Erythroblast (primary cell): ENCODE results near the gene CORO6.

Experiments
- DNase-seq, 2 experiments: peaks; one replicate each; lab custom pipeline; 2025; lab: John Stamatoyannopoulos, UW
- GATA1 ChIP-seq: IDR thresholded peaks from 2 replicates; pipeline ENCODE4 v1.6.1; 2011; ENCODE audit warnings: low read depth, mild to moderate bottlenecking, control low read depth, low read length, moderate library complexity
- POLR2A ChIP-seq: IDR thresholded peaks from 2 replicates; pipeline ENCODE4 v1.6.1; 2011; ENCODE audit warnings: mild to moderate bottlenecking, low read length

Gene CORO6

GRCh38 chr17:29571883-29572681, 50.6 kb downstream of the CORO6 start:
- TF ChIP-seq POLR2A: no peak
- TF ChIP-seq GATA1: no peak
- no peak for DNase-seq

DNA sequence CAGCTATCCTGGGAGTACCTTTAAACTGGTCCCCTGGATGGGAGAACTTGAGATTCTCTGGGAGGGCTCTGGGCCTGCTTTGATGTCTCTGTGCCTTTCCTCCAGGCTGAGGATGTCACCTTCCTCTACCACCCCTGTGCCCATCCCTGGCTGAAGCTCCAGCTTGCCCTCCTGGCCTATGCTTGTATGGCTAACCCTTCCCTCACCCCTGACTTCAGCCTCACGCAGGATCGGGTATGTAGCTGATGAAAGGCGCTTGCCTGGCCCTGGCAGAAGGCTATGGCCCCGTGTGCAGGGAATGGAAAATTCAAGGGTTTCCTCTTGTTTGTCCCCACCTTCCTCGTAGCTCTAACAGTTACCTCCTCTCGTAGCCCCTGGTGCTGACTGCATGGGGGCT, 51.2 kb downstream of the CORO6 start:
- DNase-seq: no peak
- TF ChIP-seq POLR2A (no peak), GATA1 (no peak)

DNA sequence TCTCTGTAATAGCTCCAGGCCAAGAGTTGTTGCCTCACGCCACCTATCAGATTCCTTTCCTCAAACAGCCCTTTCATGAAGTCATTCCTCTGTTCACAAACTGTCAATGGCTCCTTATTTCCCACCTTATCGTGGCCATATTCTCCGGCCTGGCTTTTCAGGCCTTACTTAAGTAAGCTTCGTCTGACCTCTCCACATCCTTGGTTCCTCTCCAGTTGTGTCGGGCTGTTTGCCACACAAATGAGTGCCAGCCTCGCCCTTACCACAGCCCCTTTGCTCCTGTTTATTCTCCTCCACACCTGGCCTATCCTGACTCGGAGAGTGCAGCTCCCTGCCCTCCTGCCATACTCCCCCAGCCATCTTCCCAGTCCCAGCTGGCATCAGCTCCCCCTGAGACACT, 52.2 kb downstream of the CORO6 start:
- no peak for DNase-seq
- TF ChIP-seq GATA1 (no peak), POLR2A (no peak)

DNA sequence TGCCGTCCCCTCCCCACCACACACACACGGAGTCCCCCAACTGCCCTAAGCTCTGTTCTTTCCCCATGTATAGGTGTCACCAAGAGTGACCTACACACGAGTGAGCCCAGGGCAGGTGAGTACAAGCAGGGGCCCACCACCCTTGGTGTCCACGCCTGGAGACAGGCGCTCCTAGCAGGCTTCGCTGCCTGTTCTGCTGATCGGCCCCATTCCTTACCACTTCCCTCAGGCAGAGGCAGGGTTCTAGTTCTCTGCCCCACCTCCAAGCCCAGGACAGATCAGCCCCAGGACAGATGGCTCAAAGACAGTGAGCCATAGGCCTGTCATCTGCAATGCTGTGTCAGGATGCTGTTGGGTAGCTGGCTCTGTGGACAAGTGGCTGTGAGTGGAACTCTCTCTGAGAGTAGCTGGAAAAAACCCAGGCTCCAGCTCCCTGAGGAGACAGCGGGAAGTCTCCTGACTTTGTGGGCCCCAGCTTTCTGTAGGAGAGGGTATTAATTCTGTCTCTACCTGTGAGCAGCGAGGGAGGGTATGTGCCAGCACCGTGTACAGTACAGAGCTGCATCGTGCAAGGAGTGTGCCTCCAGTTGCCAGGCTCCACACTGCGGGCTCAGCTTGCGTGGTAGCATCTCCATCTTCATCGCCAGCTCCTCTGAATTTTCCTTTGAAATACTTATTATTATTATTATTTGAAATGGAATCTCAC, 53.3 kb downstream of the CORO6 start:
- TF ChIP-seq POLR2A: no peak
- TF ChIP-seq GATA1: no peak
- DNase-seq: peak in 1 of 2 experiments; percentile 33

DNA sequence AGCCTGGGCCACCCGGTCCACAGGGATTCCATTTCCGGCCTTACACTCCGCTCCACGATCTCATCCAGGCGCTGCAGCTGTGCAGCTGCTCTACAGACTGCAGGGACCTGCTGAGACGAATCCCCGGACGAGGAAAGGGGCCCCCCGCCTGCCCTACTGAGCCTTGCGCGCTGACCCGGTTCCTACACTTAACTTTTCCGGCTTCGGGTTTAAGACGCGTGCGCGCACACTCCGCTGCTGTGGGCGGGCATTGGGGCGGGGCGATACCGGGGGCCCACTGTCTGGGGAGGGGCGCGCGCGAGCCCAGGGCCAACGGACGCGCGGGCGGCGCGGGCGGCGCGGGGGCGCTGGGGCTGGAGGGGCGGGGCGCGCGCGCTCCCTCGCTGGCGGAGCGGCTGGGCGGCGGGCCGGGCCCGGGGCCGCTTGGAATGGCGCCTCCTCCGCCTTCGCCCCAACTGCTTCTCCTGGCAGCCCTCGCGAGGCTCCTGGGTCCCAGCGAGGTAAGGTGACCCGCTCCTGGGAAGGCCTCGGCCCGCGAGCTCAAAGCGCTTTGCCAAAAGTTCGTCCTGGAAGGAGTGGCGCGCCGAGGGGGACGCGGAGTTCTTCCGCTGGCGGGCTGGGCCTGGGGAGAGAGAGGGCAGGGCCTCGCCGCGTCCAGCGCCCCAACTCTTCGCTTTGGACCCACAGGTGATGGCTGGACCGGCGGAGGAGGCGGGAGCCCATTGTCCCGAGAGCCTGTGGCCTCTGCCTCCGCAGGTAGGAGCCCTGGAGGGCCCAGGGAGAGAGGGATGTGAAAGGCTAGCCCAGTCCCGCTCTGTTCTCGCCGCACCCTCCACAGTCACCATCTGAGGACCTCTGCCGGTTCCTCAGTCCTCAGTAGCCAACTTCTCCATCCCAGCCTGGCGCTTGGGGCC, 54.1 kb downstream of the CORO6 start, which contains the start of gene TP53I13:
Gene TP53I13, plus strand, starts transcription at position 371 of the 914 bp plus-strand sequence. Its CDS starts 58 bp downstream, at position 429.
- peak; percentile 85 to 86 for DNase-seq
- TF ChIP-seq GATA1: no peak
- TF ChIP-seq POLR2A: peak; percentile 21

GRCh38 chr17:29567554-29568330, 55.0 kb downstream of the CORO6 start:
- peak; percentile 71 to 74 for DNase-seq
- no peak for TF ChIP-seq POLR2A
- no peak for TF ChIP-seq GATA1

DNA sequence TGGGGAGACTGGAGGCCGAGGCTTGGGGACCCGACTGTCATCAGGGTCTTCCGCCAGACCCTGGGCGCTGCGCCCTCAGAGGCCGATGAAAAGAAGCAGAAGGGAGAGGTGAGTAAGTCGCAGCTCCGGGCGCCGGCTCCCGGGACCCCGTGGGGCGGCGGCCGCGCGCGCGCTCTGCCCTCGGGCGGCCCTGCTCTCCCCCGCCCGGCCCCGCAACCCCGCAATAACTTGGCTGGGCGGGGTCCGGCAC, 55.5 kb downstream of the CORO6 start:
- TF ChIP-seq POLR2A (no peak), GATA1 (no peak)
- peak; percentile 50 to 59 for DNase-seq

- peak; percentile 71 to 74 for DNase-seq
- TF ChIP-seq GATA1 (no peak), POLR2A (no peak)
Observed at GRCh38 chr17:29566473-29567303, 56.0 kb downstream of the CORO6 start, which contains the start of gene ABHD15. ABHD15 (minus strand) TSS chr17:29567037; CDS start chr17:29566966, 71 bp downstream.

DNA sequence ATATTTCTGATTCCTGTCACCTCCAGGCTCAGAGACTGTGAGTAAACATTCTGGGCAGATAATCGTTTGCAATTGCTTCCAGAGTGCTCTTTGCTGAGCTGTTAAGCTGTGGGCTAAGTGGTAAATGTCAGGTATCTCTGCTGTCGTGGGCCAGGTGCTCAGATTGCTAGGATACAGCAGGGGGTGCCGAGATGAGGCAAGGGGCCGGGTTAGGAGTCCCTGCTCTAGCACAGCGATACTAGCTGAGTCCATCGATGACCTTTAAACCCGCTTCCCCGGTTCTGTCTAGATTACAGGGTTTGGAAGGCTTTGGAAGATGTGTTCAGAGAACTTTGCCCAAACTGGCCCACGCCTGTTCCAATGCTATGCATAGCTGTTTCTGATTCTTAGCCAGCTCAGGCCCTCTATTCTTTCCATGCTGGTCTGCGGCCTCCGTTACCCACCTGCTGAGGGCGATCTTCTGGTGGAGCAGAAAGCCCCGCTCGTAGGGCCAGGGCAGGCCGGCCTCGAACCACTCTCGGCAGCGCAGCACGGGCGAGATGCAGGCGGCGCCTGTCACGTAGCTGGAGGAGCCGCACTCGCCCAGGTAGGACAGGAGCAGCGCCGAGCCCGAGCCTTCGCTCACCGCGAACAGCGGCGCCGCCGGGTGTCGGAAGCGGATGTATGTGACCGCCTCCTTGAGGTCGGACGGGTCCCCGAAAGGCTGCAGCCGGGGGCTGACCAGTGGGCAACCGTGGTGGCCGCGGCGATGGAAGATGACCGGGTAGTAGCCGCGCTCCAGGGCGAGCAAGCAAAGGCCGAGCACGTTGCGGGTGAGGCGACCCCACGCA, 56.9 kb downstream of the CORO6 start:
- no peak for TF ChIP-seq POLR2A

More for the DNA sequence above, 56.9 kb downstream of the CORO6 start:
- peak; percentile 46 to 52 for DNase-seq
